Endothelial cell (in vitro differentiated cells): ENCODE results near the gene PIM1. TPM values are rescaled to one million over a fixed set of nuclear protein-coding genes. Genes with fewer than 3 reads are reported as not detected.

Experiments used
- DNase-seq: peaks from one replicate; pipeline ENCODE4 v3.0.0; 2021; ENCODE audit warnings: low spot score
- H3K27ac Mint-ChIP-seq: one replicate; pipeline ENCODE4 v1.8.0; 2021; ENCODE audit warnings: mixed read lengths, inconsistent platforms; ENCODE audit not compliant: unreplicated experiment
- H3K27me3 Mint-ChIP-seq: one replicate; pipeline ENCODE4 v1.8.0; 2021; ENCODE audit warnings: mild to moderate bottlenecking, moderate library complexity, mixed read lengths, inconsistent platforms; ENCODE audit not compliant: unreplicated experiment
- H3K36me3 Mint-ChIP-seq: one replicate; pipeline ENCODE4 v1.8.0; 2021; ENCODE audit warnings: mild to moderate bottlenecking, low read depth, mixed read lengths, inconsistent platforms; ENCODE audit not compliant: unreplicated experiment
- H3K4me1 Mint-ChIP-seq: one replicate; pipeline ENCODE4 v1.8.0; 2021; ENCODE audit warnings: mild to moderate bottlenecking, mixed read lengths, inconsistent platforms; ENCODE audit not compliant: unreplicated experiment
- H3K4me3 Mint-ChIP-seq: one replicate; pipeline ENCODE4 v1.8.0; 2021; ENCODE audit warnings: mild to moderate bottlenecking, mixed read lengths, inconsistent platforms; ENCODE audit not compliant: unreplicated experiment
- H3K9me3 Mint-ChIP-seq: one replicate; pipeline ENCODE4 v1.8.0; 2021; ENCODE audit warnings: mixed read lengths, inconsistent platforms; ENCODE audit not compliant: unreplicated experiment
- CTCF ChIP-seq: fragments of 200-600 bp; sonication (generic); IDR thresholded peaks from one replicate; pipeline ENCODE4 v1.5.0; 2021; ENCODE audit warnings: antibody characterized with exemption; ENCODE audit not compliant: unreplicated experiment
- total RNA-seq: library from RNA; stranded (reverse); fragmentation: NEBNext Ultra II Directional; extraction: Animal tissue kit (Norgen Biotek cat#: 25700); gene quantifications from one replicate; pipeline ENCODE4 v1.2.1, GENCODE V29; 2021; ENCODE audit not compliant: unreplicated experiment

PIM1 gene
- total RNA-seq, 1 donor from 2014 or later, result 9.6 TPM

- H3K4me1 Mint-ChIP-seq, result peaks cover 6% of the 10 kb centered on the region
- peaks cover 6% of the 10 kb centered on the region for H3K27me3 Mint-ChIP-seq
- no peak for DNase-seq
- peaks cover 13% of the 10 kb centered on the region for H3K36me3 Mint-ChIP-seq
- no peak for TF ChIP-seq CTCF
- H3K4me3 Mint-ChIP-seq, result peak overlapping the region; percentile 14
- no peak overlapping the region for H3K27ac Mint-ChIP-seq
- H3K9me3 Mint-ChIP-seq, result no peaks in the 10 kb centered on the region
These were observed 4.8 kb downstream of the PIM1 start for GRCh38 chr6:37174515-37175331.

- Mint-ChIP-seq H3K36me3 (peaks cover 13% of the 10 kb centered on the region), H3K4me3 (no peak overlapping the region), H3K4me1 (peaks cover 6% of the 10 kb centered on the region), H3K9me3 (no peaks in the 10 kb centered on the region), H3K27me3 (peaks cover 6% of the 10 kb centered on the region), H3K27ac (no peak overlapping the region)
- no peak for TF ChIP-seq CTCF
- DNase-seq, result no peak
These were observed 5.6 kb downstream of the PIM1 start for GRCh38 chr6:37175332-37176267.

- no peak for DNase-seq
- Mint-ChIP-seq H3K27ac (no peak overlapping the region), H3K27me3 (peaks cover 3% of the 10 kb centered on the region), H3K36me3 (peaks cover 13% of the 10 kb centered on the region), H3K9me3 (no peaks in the 10 kb centered on the region), H3K4me1 (peaks cover 4% of the 10 kb centered on the region), H3K4me3 (no peak overlapping the region)
- no peak for TF ChIP-seq CTCF
These were observed 6.5 kb downstream of the PIM1 start for GRCh38 chr6:37176268-37177076.

GRCh38 chr6:37177077-37177934 is 7.4 kb downstream of the PIM1 start:
- Mint-ChIP-seq H3K4me3 (no peak overlapping the region), H3K27me3 (peaks cover 1% of the 10 kb centered on the region), H3K4me1 (no peaks in the 10 kb centered on the region), H3K9me3 (no peaks in the 10 kb centered on the region), H3K36me3 (peaks cover 9% of the 10 kb centered on the region), H3K27ac (no peak overlapping the region)
- no peak for TF ChIP-seq CTCF
- DNase-seq, result no peak
